ENCODE data around the gene ITGAL.
"Not testable (repeated sequence)": the region's sequence is repeated elsewhere in the genome, so short reads cannot be mapped to it uniquely, and the experiment has no call there.

Gene ITGAL

GRCh38 chr16:30457743-30458560 lies 14.6 kb upstream of the ITGAL start:
- no peak for DNase-seq

GRCh38 chr16:30458561-30459394 lies 13.8 kb upstream of the ITGAL start:
- DNase-seq = peak; percentile 95

GRCh38 chr16:30459456-30459855 lies 13.1 kb upstream of the ITGAL start:
- DNase-seq = no peak

DNA sequence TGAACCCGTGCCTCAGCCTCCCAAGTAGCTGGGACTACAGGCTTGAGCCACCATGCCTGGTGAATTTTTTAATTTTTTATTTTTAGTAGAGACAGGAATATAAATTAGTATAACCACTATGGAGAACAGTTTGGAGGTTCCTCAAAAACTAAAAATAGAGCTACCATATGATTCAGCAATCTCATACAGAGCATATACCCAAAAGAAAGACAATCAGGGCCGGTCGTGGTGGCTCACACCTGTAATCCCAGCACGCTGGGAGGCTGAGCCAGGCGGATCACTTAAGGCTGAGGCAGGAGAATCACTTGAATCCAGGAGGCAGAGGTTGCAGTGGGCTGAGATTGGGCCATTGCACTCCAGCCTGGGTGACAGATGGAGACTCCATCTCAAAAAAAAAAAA lies 11.1 kb upstream of the ITGAL start:
- peak in 1 of 2 experiments; percentile 8 for DNase-seq

DNA sequence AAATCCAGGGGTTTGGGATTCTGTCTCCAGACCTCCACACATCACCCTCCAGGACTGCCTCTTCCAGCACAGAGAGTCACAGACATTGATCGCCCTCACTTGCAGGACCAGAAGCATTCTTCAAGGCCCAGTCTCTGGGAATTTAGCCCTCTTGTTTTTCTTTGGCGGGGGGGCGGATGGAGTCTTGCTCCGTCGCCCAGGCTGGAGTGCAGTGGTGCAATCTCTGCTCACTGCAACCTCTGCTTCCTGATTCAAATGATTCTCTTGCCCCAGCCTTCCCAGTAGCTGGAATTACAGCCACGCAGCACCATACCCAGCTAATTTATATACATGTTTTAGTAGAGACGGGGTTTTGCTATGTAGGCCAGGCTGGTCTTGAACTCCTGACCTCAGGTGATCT lies 8.5 kb upstream of the ITGAL start:
- DNase-seq = no peak

DNA sequence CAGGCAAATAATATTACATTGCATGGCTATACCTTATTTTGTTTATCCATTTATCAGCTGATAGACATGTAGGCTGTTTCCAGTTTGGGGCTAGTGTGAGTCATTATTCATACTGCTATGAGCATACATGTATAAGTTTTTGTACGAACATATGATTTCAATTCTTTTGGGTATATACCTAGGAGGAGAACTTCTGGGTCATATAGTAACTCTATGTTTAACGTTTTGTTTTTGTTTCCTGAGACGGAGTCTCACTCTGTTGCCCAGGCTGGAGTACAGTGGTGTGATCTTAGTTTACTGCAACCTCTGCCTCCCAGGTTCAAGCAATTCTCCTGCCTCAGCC lies 2.4 kb upstream of the ITGAL start:
- DNase-seq = no peak

- DNase-seq = no peak
Measured at GRCh38 chr16:30470632-30470995, 1.9 kb upstream of the ITGAL start.

DNA sequence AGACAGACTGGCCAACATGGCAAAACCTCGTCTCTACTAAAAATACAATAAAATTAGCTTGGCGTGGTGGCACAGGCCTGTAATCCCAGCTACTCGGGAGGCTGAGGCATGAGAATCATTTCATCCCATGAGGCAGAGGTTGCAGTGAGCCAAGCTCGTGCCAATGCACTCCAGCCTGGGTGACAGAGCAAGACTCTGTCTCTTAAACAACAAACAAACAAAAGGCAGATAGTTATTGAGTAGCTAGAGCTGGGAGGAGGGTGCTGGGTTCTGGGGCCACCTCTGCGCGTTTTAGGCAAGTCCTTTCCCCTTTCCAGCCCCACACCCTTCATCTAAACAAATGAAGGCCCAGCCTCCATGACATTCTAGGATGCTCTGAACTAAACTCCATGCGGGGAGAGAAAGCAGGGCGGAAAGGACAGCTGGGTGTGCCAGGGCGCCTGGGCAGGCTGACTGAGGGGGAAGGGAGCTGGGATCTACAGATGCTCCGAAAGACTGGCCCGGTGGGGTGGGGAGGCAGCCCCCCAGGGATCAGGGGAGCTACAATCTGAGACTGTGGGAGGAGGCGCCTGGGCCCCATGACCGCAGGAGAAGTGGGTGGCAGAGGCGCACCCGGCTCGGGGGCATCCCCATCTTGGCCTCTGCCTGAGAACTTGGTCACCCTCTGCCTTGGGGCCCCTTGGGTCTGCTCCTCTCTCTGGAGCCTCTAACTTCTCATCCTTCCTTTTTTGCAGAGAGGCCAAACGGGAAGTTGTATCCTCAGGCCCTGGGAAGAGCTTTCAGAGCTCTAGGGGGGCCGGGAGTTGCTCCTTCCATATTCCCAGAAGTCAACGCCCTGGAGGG lies 910 bp downstream of the ITGAL start:
- peak in 1 of 2 experiments; percentile 21 for DNase-seq

- no peak for DNase-seq
Measured at GRCh38 chr16:30474074-30474452, 1.5 kb downstream of the ITGAL start.

DNA sequence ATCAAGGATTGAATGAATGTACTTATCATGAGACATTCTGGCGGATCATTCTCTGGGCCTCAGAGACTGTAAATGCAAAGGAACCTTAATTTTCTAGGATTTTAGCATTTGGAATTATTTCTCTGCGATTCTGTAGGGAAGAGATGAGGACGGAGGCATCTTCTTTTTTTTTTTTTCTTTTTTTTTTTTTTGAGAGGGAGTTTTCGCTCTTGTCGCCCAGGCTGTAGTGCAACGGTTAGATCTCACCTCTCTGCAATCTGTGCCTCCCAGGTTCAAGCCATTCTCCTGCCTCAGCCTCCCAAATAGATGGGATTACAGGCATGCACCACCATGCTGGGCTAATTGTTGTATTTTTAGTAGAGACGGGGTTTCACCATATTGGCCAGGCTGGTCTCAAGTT lies 2.1 kb downstream of the ITGAL start:
- no peak for DNase-seq

DNA sequence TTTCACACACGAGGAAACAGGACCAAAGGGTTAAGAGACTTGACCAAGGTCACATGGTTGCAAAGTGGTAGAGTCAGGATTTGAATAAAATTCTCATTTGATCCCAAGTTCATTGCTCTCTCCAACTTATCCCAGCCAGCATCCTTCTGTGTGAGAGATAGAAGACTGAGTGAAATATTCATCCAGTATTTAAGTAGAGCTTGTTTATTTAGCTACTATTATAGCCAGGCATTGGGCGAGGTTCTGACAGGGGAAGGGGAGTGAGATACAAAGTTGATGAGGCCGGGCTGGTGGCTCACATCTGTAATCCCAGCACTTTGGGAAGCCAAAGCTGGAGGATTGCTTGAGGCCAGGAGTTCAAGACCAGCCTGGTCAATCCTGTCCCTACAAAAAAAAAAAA lies 4.4 kb downstream of the ITGAL start:
- no peak for DNase-seq

DNA sequence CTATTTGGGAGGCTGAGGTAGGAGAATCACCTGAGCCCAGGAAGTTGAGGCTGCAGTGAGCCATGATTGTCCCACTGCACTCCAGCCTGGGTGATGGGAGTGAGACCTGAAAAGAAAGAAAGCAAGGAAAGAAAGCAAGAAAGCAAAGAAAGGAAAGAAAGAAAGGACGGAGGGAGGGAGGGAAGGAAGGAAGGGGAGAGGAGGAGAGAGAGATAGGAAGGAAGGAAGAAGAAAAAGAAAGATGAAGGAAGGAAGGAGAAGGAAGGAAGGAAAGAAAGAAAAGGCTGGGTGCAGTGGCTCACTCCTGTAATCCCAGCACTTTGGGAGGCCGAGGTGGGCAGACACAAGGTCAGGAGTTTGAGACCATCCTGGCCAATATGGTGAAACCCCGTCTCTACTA lies 5.2 kb downstream of the ITGAL start:
- not testable (repeated sequence) for DNase-seq

GRCh38 chr16:30478766-30479478 lies 6.4 kb downstream of the ITGAL start:
- no peak for DNase-seq

- DNase-seq = no peak
Measured at GRCh38 chr16:30481381-30481780, 8.8 kb downstream of the ITGAL start.

DNA sequence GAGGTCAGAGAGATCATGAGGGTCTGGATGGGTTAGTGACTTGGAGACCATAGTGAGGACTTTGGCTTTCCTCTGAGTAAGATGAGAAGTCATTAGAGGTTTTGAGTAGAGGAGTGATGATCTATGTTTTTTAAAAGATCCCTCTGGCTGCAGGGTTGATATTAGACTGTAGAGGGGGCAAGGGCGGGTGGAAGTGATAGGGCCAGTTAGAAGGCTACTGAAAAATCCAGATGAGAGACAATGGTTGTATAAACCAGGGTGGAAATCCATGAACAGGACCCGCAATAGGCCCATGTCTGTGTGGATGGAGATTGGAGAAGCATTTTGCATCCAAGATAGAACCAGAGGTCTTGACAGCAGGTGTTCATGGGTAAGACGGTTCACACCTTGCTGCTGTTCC lies 9.8 kb downstream of the ITGAL start:
- no peak for DNase-seq

- DNase-seq = no peak
Measured at GRCh38 chr16:30484887-30485286, 12.3 kb downstream of the ITGAL start.

- DNase-seq = peak in 1 of 2 experiments; percentile 12
Measured at GRCh38 chr16:30485818-30486436, 13.4 kb downstream of the ITGAL start.

- peak; percentile 20 to 55 for DNase-seq
Measured at GRCh38 chr16:30488764-30489605, 16.4 kb downstream of the ITGAL start.

DNA sequence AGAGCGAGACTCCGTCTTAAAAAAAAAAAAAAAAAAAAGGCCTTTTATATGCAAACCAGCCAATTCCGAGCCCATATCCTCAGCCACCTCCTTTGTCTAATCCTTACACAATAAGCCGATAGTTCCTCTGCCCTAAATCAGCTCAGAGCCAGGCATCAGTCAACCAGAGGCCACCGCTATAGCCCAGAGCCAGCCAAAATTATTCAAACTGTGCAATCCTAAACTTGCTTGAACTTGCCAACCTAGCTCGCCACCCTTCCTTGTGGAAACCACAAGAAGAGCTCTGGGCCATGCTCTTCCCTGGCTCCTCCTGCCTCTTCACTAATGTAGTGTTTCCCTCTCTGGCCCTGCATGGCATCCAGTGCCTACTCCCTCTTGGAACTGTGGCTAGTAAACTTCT lies 17.7 kb downstream of the ITGAL start:
- no peak for DNase-seq

DNA sequence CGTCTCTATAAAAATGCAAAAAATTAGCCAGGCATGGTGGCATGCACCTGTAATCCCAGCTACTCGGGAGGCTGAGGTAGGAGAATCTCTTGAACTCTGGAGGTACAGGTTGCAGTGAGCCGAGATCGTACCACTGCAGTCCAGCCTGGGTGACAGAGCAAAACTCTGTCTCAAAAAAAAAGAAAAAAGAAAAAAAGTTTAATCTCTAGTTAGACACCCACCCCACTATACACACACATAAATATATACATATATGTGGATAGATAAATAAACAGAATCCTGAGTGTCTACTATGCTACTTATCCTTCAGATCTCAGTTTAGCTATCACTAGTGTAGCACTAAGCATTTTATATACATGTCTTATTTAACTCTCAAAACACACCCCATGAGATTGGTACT lies 18.7 kb downstream of the ITGAL start:
- DNase-seq = no peak

DNA sequence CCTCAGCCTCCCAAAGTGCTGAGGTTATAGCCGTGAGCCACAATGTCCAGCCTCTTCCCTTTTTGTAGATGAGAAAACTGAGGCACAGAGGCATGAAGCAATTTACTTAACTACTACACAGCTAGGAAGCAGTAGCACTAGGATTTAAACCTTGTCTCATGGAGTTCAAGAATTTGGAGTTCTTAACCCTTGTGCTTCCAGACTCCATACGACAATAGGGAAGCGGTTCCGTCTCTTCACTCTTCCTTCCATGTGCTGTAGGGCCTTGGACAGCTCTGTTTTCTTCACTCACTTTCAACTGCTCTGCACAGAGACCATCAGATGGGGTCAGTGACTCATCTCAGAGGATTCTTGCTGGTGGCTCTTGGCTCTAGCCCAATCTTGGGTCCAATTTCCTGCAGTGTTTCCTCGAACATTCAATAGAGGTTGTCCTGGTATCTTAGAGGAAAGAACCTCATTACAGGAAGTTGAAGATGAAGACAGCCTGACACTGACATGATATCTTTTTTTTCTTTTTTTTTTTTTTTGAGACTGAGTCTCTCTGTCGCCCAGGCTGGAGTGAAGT lies 19.3 kb downstream of the ITGAL start:
- DNase-seq = peak; percentile 80 to 86
